HepG2 (cell line): ENCODE measurements around the gene AP4S1. TPM values are rescaled to one million over a fixed set of nuclear protein-coding genes. Genes with fewer than 3 reads are reported as not detected.

ENCODE experiments used
- ATAC-seq: fragments of 200-7000 bp; cut with Tn5 transposase; 3 replicates; pipeline ENCODE4 v1.9.1; 2020; ENCODE audit warnings: mild to moderate bottlenecking, moderate library complexity
- BruUV-seq: library from RNA; stranded (reverse); fragments of 400-500 nt; replicated peaks from 2 replicates; lab custom pipeline; 2021; lab: Mats Ljungman, UMichigan
- CTCF ChIA-PET: fragments of 300-600 bp; formaldehyde crosslinking; extraction: SDS; loops from one replicate; lab custom pipeline; 2021; ENCODE audit warnings: low total read pairs, inconsistent platforms, low intra/inter-chr PET ratio; lab: Yijun Ruan, JAX
- POLR2A ChIA-PET: fragments of 350-600 bp; sonication (Branson Sonifier 250); formaldehyde crosslinking; loops from one replicate; lab custom pipeline; 2020; ENCODE audit warnings: antibody characterized with exemption, inconsistent platforms; lab: Yijun Ruan, JAX
- DNase-seq: peaks from one replicate; pipeline ENCODE4 v3.0.0-alpha.2; 2015; ENCODE audit warnings: low spot score
- FAIRE-seq: peaks from 3 replicates; lab custom pipeline; 2011; peaks lifted over from hg19 to GRCh38; lab: Jason Lieb, UNC
- H2AFZ ChIP-seq: one replicate; pipeline ENCODE4 v1.6.1; 2011; ENCODE audit warnings: low read length, inconsistent platforms
- H3K27ac ChIP-seq: fragments of 300-600 bp; 3 replicates; pipeline ENCODE4 v1.8.0; 2011; ENCODE audit warnings: mixed run types, mild to moderate bottlenecking, mixed read lengths, low read length, inconsistent platforms; ENCODE audit not compliant: insufficient read depth; ENCODE audit errors: extremely low read length
- H3K27me3 ChIP-seq, 2 experiments: fragments of 200-600 bp in 1 of 2; 2 replicates in 1 of 2; 3 replicates in 1 of 2; pipeline versions ENCODE4 v1.6.0 to v1.8.0; 2011; ENCODE audit warnings: low read length in 2 of 2, mild to moderate bottlenecking in 2 of 2, moderate library complexity in 2 of 2, inconsistent platforms in 1 of 2; ENCODE audit not compliant: insufficient read depth in 2 of 2, control insufficient read depth in 1 of 2
- H3K36me3 ChIP-seq, 2 experiments: fragments of 200-600 bp in 1 of 2; replicated peaks in 1 of 2; 2 replicates in 1 of 2; 3 replicates in 1 of 2; pipeline versions ENCODE4 v1.5.1 to v1.8.0; 2011; ENCODE audit warnings: low read length in 2 of 2, inconsistent platforms in 1 of 2; ENCODE audit not compliant: insufficient read depth in 2 of 2, control insufficient read depth in 1 of 2
- H3K4me1 ChIP-seq: 2 replicates; pipeline ENCODE4 v1.5.1; 2012; ENCODE audit warnings: low read length, inconsistent platforms; ENCODE audit not compliant: insufficient read depth
- H3K4me2 ChIP-seq: 2 replicates; pipeline ENCODE4 v1.6.0; 2011; ENCODE audit warnings: low read depth, low read length, inconsistent platforms
- H3K4me3 ChIP-seq, 3 experiments: fragments of 200-600 bp in 1 of 3; sonication (generic), shearing (Covaris generic) in 1 of 3; replicated peaks in 1 of 3; 2 replicates each; pipeline ENCODE4 v1.5.1; 2011 to 2016; ENCODE audit warnings: low read length in 3 of 3, inconsistent platforms in 2 of 3, low read depth in 2 of 3, mild to moderate bottlenecking in 2 of 3, control low read depth in 1 of 3, mixed read lengths in 1 of 3; ENCODE audit not compliant: insufficient read depth in 1 of 3
- H3K79me2 ChIP-seq: one replicate; pipeline ENCODE4 v1.6.1; 2011; ENCODE audit warnings: low read length, inconsistent platforms; ENCODE audit not compliant: insufficient read depth
- H3K9ac ChIP-seq: 2 replicates; pipeline ENCODE4 v1.6.0; 2011; ENCODE audit warnings: mild to moderate bottlenecking, low read depth, low read length, inconsistent platforms; ENCODE audit not compliant: insufficient read depth
- H3K9me3 ChIP-seq: 2 replicates; pipeline ENCODE4 v1.5.1; 2012; ENCODE audit warnings: mild to moderate bottlenecking, low read length
- H4K20me1 ChIP-seq: 2 replicates; pipeline ENCODE4 v1.6.0; 2011; ENCODE audit warnings: inconsistent platforms, mild to moderate bottlenecking, low read length, moderate library complexity; ENCODE audit not compliant: insufficient read depth
- CBX1 ChIP-seq: IDR thresholded peaks from one replicate; pipeline ENCODE4 v1.6.1; 2016; ENCODE audit warnings: antibody characterized with exemption, low read depth
- KAT8 ChIP-seq: IDR thresholded peaks from 2 replicates; pipeline ENCODE4 v1.6.1; 2016; ENCODE audit warnings: missing genetic modification reagents, missing compliant biosample characterization
- MAZ ChIP-seq, 2 experiments: sonication (generic) in 1 of 2; formaldehyde crosslinking in 1 of 2; IDR thresholded peaks; 2 replicates each; pipeline versions ENCODE4 v1.5.0 to v1.6.1; 2012 to 2020; ENCODE audit warnings: low read depth in 2 of 2, mild to moderate bottlenecking in 2 of 2, borderline replicate concordance in 1 of 2, improper control_type of control experiment in 1 of 2, low read length in 1 of 2, missing genetic modification reagents in 1 of 2, moderate library complexity in 1 of 2
- MBD4 ChIP-seq: IDR thresholded peaks from 2 replicates; pipeline ENCODE4 v1.6.1; 2012; ENCODE audit warnings: low read length, inconsistent platforms, borderline replicate concordance
- MEIS1 ChIP-seq: sonication (generic); formaldehyde crosslinking; IDR thresholded peaks from 2 replicates; pipeline ENCODE4 v1.9.0; 2021; ENCODE audit warnings: mild to moderate bottlenecking, missing genetic modification reagents, moderate library complexity, borderline replicate concordance
- NONO ChIP-seq, 2 experiments: fragments of 450-650 bp in 1 of 2; sonication (generic) in 1 of 2; formaldehyde crosslinking in 1 of 2; IDR thresholded peaks in 1 of 2; conservative IDR thresholded peaks in 1 of 2; 2 replicates each; pipeline versions ENCODE4 v1.6.1 to v1.8.0; 2017 to 2022; ENCODE audit warnings: mild to moderate bottlenecking in 1 of 2, missing genetic modification reagents in 1 of 2, moderate library complexity in 1 of 2
- POLR2AphosphoS5 ChIP-seq: IDR thresholded peaks from 2 replicates; pipeline ENCODE4 v1.6.1; 2012; ENCODE audit warnings: low read depth, low read length
- RBM22 ChIP-seq: fragments of 200-400 bp; formaldehyde crosslinking; optimal IDR thresholded peaks from 2 replicates; pipeline ENCODE3; 2017; ENCODE audit warnings: mild to moderate bottlenecking, low read length, moderate library complexity
- SMC3 ChIP-seq: IDR thresholded peaks from 2 replicates; pipeline ENCODE4 v1.6.1; 2011; ENCODE audit warnings: low read length, improper control_type of control experiment
- SRF ChIP-seq: IDR thresholded peaks from 2 replicates; pipeline ENCODE4 v1.6.1; 2011; ENCODE audit warnings: mild to moderate bottlenecking, low read depth, low read length, moderate library complexity
- ZKSCAN1 ChIP-seq: fragments of 150-350 bp; IDR thresholded peaks from 2 replicates; pipeline ENCODE4 v1.6.1; 2014; ENCODE audit warnings: low read length
- ZNF451 ChIP-seq: sonication (generic); formaldehyde crosslinking; IDR thresholded peaks from 2 replicates; pipeline ENCODE4 v1.5.0; 2020; ENCODE audit warnings: mild to moderate bottlenecking, missing genetic modification reagents
- WGBS: methylation state at CpG from one replicate; pipeline ENCODE4 v1.1.6; 2017; ENCODE audit warnings: low lambda C conversion rate; 5-methylcytosine and 5-hydroxymethylcytosine counted together
- in situ Hi-C: cut with HindIII; loops from 2 replicates; pipeline ENCODE4 v1.10.0; 2017; ENCODE audit warnings: low pct_unique_long_range_greater_than_20kb; ENCODE audit not compliant: extremely low pct_ligation_motif_present
- intact Hi-C: fragments of 100-400 bp; cut with micrococcal nuclease; formaldehyde crosslinking; loops from one replicate; pipeline ENCODE4 v1.10.0; 2022; ENCODE audit not compliant: unreplicated experiment
- polyA plus RNA-seq, 8 experiments: library from polyadenylated mRNA; depleted of rRNA in 3 of 8; stranded (reverse) in 7 of 8; unstranded in 1 of 8; fragments of >200 nt; fragmentation: Illumina TruSeq in 4 of 8; extraction: Trizol in 4 of 8; gene quantifications; 2 replicates each; pipeline versions ENCODE4 v1.2.1 to v1.2.3, GENCODE V29; 2011 to 2016; ENCODE audit warnings: low read depth in 4 of 8, missing spikeins in 1 of 8, mixed read lengths in 1 of 8; ENCODE audit not compliant: insufficient read depth in 1 of 8
- total RNA-seq, 5 experiments: library from RNA; depleted of rRNA; stranded (reverse); fragments of >200 nt; fragmentation: Illumina TruSeq; extraction: Trizol; gene quantifications; 2 replicates each; pipeline ENCODE4 v1.2.3, GENCODE V29; 2016; ENCODE audit warnings: low read depth in 1 of 5

Gene AP4S1
- total and polyA plus RNA-seq, 2 of the 13 experiments (the other 11 are each of a cell fraction or from before 2014, with no cell fraction given), result 3.9 to 21.1 TPM

GRCh38 chr14:31138301-31138700, 112.9 kb downstream of the AP4S1 start:
- no peak for DNase-seq
- POLR2A ChIA-PET, result interaction anchor here (1.2 kb wide), 1 partner anchor 69 kb away, joined by 3 read pairs; the partner anchor contains the start of gene HECTD1
- Histone ChIP-seq H3K27me3 (no peaks in the 10 kb centered on the region), H3K4me3 (no peak overlapping the region), H3K4me1 (no peaks in the 10 kb centered on the region), H3K9me3 (no peaks in the 10 kb centered on the region), H3K79me2 (no peaks in the 10 kb centered on the region), H3K4me2 (no peak overlapping the region), H2AFZ (no peak overlapping the region), H4K20me1 (no peaks in the 10 kb centered on the region), H3K9ac (no peak overlapping the region)
- intact Hi-C loops, result loop anchor here (5.0 kb wide), 1 partner anchor 219 kb away; no protein-coding TSS in a partner anchor
- FAIRE-seq, result no peak
- TF ChIP-seq RBM22 (peak; percentile 60), MBD4 (0 out of 2 replicates have a peak, but pooled peaks have one; percentile 16), ZNF451 (no peak), SRF (no peak), MEIS1 (CRISPR knock-in tag) (no peak), SMC3 (no peak), CBX1 (no peak), KAT8 (CRISPR knock-in tag) (no peak), POLR2AphosphoS5 (peak; percentile 21; the same call in 1 of the 2 replicates), NONO (IDR thresholded peaks at IDR 0.05) (no peak), NONO (CRISPR knock-in tag; conservative IDR thresholded peaks at IDR 0.05) (no peak), ZKSCAN1 (no peak), MAZ (IDR thresholded peaks at IDR 0.05; ENCODE audit: borderline replicate concordance, low read depth, low read length) (no peak), MAZ (CRISPR knock-in tag; IDR thresholded peaks at IDR 0.05; ENCODE audit: low read depth) (no peak)
- TF ChIP-seq, all 625 proteins: peak for 3
- in situ Hi-C loops, result no loop called here
- 98% methylated on average over 2 of the region's 2 CpGs for WGBS
- Histone ChIP-seq H3K27ac (no peak overlapping the region), H3K36me3 (peaks cover 40 to 86% of the 10 kb centered on the region in 2 experiments)
- ATAC-seq, result no peak
- no TSS peak for BruUV-seq
- CTCF ChIA-PET, result no interaction called here
